Activated T-cell treated with anti-CD3 and anti-CD28 coated beads for 24 hours (primary cell): ENCODE data around the gene FAM241A.
"Not testable (repeated sequence)": the region's sequence is repeated elsewhere in the genome, so short reads cannot be mapped to it uniquely, and the experiment has no call there.

Source experiments
- DNase-seq: peaks from one replicate; pipeline ENCODE4 v3.0.0-alpha.2; 2020; ENCODE audit warnings: low read depth

The FAM241A gene

GRCh38 chr4:112138538-112138937 lies 6.7 kb upstream of the FAM241A start:
- DNase-seq, result no peak

- DNase-seq, result no peak
These were observed 4.7 kb upstream of the FAM241A start for GRCh38 chr4:112140536-112140935.

GRCh38 chr4:112141366-112142138 lies 3.7 kb upstream of the FAM241A start:
- no peak for DNase-seq

GRCh38 chr4:112142182-112142581 lies 3.1 kb upstream of the FAM241A start:
- DNase-seq, result no peak

- DNase-seq, result no peak
These were observed 1.5 kb upstream of the FAM241A start for GRCh38 chr4:112143781-112144180.

GRCh38 chr4:112144546-112145325 lies 518 bp upstream of the FAM241A start:
- DNase-seq, result no peak

- peak; percentile 72 for DNase-seq
These were observed 692 bp downstream of the FAM241A start for GRCh38 chr4:112145790-112146501.

- DNase-seq, result no peak
These were observed 1.2 kb downstream of the FAM241A start for GRCh38 chr4:112146502-112146813.

GRCh38 chr4:112147697-112148096 lies 2.4 kb downstream of the FAM241A start:
- no peak for DNase-seq

- no peak for DNase-seq
These were observed 5.7 kb downstream of the FAM241A start for GRCh38 chr4:112150920-112151319.

- DNase-seq, result no peak
These were observed 7.3 kb downstream of the FAM241A start for GRCh38 chr4:112152521-112152920.

- DNase-seq, result no peak
These were observed 8.0 kb downstream of the FAM241A start for GRCh38 chr4:112153211-112153791.

- no peak for DNase-seq
These were observed 10.9 kb downstream of the FAM241A start for GRCh38 chr4:112156112-112156511.

GRCh38 chr4:112156553-112156952 lies 11.3 kb downstream of the FAM241A start:
- DNase-seq, result no peak

- not testable (repeated sequence) for DNase-seq
These were observed 18.5 kb downstream of the FAM241A start for GRCh38 chr4:112163706-112164105.

GRCh38 chr4:112167794-112168193 lies 22.5 kb downstream of the FAM241A start:
- DNase-seq, result no peak

- DNase-seq, result no peak
These were observed 23.7 kb downstream of the FAM241A start for GRCh38 chr4:112168719-112169500.

GRCh38 chr4:112170451-112170993 lies 25.3 kb downstream of the FAM241A start:
- DNase-seq, result no peak

GRCh38 chr4:112171051-112171763 lies 26.0 kb downstream of the FAM241A start:
- DNase-seq, result not testable (repeated sequence)

GRCh38 chr4:112172180-112172579 lies 26.9 kb downstream of the FAM241A start:
- DNase-seq, result no peak
